Endodermal cell (in vitro differentiated cells): Measurements from ENCODE around the gene CNTFR. TPM values are rescaled to one million over a fixed set of nuclear protein-coding genes. Genes with fewer than 3 reads are reported as not detected.

Source experiments
- DNase-seq: peaks from one replicate; pipeline ENCODE4 v3.0.0-alpha.2; 2017
- H3K27ac ChIP-seq: 2 replicates; pipeline ENCODE4 v1.5.1; 2013; ENCODE audit warnings: mild to moderate bottlenecking, low read depth, low read length, moderate library complexity
- H3K27me3 ChIP-seq: 2 replicates; pipeline ENCODE4 v1.6.1; 2013; ENCODE audit warnings: mild to moderate bottlenecking, low read length, moderate library complexity; ENCODE audit not compliant: insufficient read depth, control insufficient read depth, poor library complexity, severe bottlenecking
- H3K36me3 ChIP-seq: 2 replicates; pipeline ENCODE4 v1.7.0; 2013; ENCODE audit warnings: mild to moderate bottlenecking, low read length, moderate library complexity; ENCODE audit not compliant: control insufficient read depth, insufficient read depth
- H3K4me1 ChIP-seq: one replicate; pipeline ENCODE4 v1.7.0; 2013; ENCODE audit warnings: low read length; ENCODE audit not compliant: control insufficient read depth, insufficient read depth
- H3K4me3 ChIP-seq: 2 replicates; pipeline ENCODE4 v1.5.1; 2013; ENCODE audit warnings: mild to moderate bottlenecking, low read length, moderate library complexity
- H3K9ac ChIP-seq: 2 replicates; pipeline ENCODE4 v1.6.1; 2013; ENCODE audit warnings: mild to moderate bottlenecking, low read length, moderate library complexity; ENCODE audit not compliant: poor library complexity, severe bottlenecking; ENCODE audit errors: extremely low read depth
- H3K9me3 ChIP-seq: 2 replicates; pipeline ENCODE4 v1.6.1; 2013; ENCODE audit warnings: mild to moderate bottlenecking, low read length, moderate library complexity; ENCODE audit not compliant: control insufficient read depth
- H3K27ac Mint-ChIP-seq: 2 replicates; pipeline ENCODE4 v1.8.0; 2020; ENCODE audit warnings: mixed read lengths
- H3K27me3 Mint-ChIP-seq: 2 replicates; pipeline ENCODE4 v1.8.0; 2021; ENCODE audit warnings: mild to moderate bottlenecking, mixed read lengths; ENCODE audit not compliant: insufficient read depth
- H3K36me3 Mint-ChIP-seq: 2 replicates; pipeline ENCODE4 v1.8.0; 2020; ENCODE audit warnings: low read depth, mixed read lengths
- H3K4me1 Mint-ChIP-seq: 2 replicates; pipeline ENCODE4 v1.8.0; 2020; ENCODE audit warnings: mixed read lengths
- H3K4me3 Mint-ChIP-seq: 2 replicates; pipeline ENCODE4 v1.8.0; 2020; ENCODE audit warnings: mild to moderate bottlenecking, moderate library complexity, mixed read lengths
- H3K9me3 Mint-ChIP-seq: 2 replicates; pipeline ENCODE4 v1.8.0; 2020; ENCODE audit warnings: mild to moderate bottlenecking, mixed read lengths
- CTCF ChIP-seq: fragments of 200-600 bp; sonication (generic); conservative IDR thresholded peaks from 2 replicates; pipeline ENCODE4 v1.5.0; 2021; ENCODE audit warnings: antibody characterized with exemption, mild to moderate bottlenecking
- WGBS, 2 experiments: methylation state at CpG; one replicate each; pipeline versions ENCODE4 v1.1.5 to v1.1.7; 2013; ENCODE audit warnings: missing lambda C conversion rate in 2 of 2, mixed read lengths in 1 of 2; ENCODE audit not compliant: insufficient coverage in 1 of 2, insufficient read length in 1 of 2; 5-methylcytosine and 5-hydroxymethylcytosine counted together
- total RNA-seq, 2 donors: library from RNA; stranded (reverse); fragmentation: NEBNext Ultra II Directional in 1 of 2; extraction: Animal tissue kit (Norgen Biotek cat#: 25700) in 1 of 2; gene quantifications; 2 replicates in 1 of 2; 3 replicates in 1 of 2; pipeline ENCODE4 v1.2.1, GENCODE V29; 2021

CNTFR gene
- total RNA-seq, 2 donors from 2014 or later, result 0.53 to 1.6 TPM

GRCh38 chr9:34521406-34522045 is 68.0 kb downstream of the CNTFR start:
- H3K27me3 Mint-ChIP-seq, result peaks cover 36% of the 10 kb centered on the region

GRCh38 chr9:34520505-34521385 is 68.8 kb downstream of the CNTFR start:
- WGBS, 2 experiments, result 93 to 95% methylated on average over 3 to 6 of the region's 6 CpGs
- Histone ChIP-seq H3K9ac (no peak overlapping the region), H3K36me3 (no peaks in the 10 kb centered on the region), H3K4me1 (no peaks in the 10 kb centered on the region), H3K4me3 (no peak overlapping the region), H3K27me3 (peaks cover 47% of the 10 kb centered on the region), H3K9me3 (no peaks in the 10 kb centered on the region), H3K27ac (no peak overlapping the region)
- no peak overlapping the region for H3K27ac Mint-ChIP-seq
- H3K4me1 Mint-ChIP-seq, result peaks cover 6% of the 10 kb centered on the region
- H3K9me3 Mint-ChIP-seq, result no peaks in the 10 kb centered on the region
- H3K4me3 Mint-ChIP-seq, result peak overlapping the region; percentile 69
- no peak for DNase-seq
- no peak for TF ChIP-seq CTCF
- no peaks in the 10 kb centered on the region for H3K36me3 Mint-ChIP-seq
- H3K27me3 Mint-ChIP-seq, result peaks cover 36% of the 10 kb centered on the region

More at GRCh38 chr9:34521406-34522045, 68.0 kb downstream of the CNTFR start:
- Histone ChIP-seq H3K27me3 (peaks cover 52% of the 10 kb centered on the region), H3K9ac (no peak overlapping the region), H3K27ac (no peak overlapping the region), H3K4me3 (no peak overlapping the region), H3K9me3 (no peaks in the 10 kb centered on the region), H3K36me3 (no peaks in the 10 kb centered on the region), H3K4me1 (no peaks in the 10 kb centered on the region)
- Mint-ChIP-seq H3K4me3 (peak overlapping the region; percentile 69), H3K9me3 (no peaks in the 10 kb centered on the region), H3K4me1 (peaks cover 6% of the 10 kb centered on the region), H3K27ac (no peak overlapping the region), H3K36me3 (no peaks in the 10 kb centered on the region)
- no peak for DNase-seq
- no peak for TF ChIP-seq CTCF
- WGBS, 2 experiments, result 95 to 97% methylated on average over 9 to 11 of the region's 11 CpGs

- WGBS, 2 experiments, result 90% methylated on average over 4 to 6 of the region's 6 CpGs
- peaks cover 31% of the 10 kb centered on the region for H3K27me3 Mint-ChIP-seq
Observed at GRCh38 chr9:34520096-34520495, 69.4 kb downstream of the CNTFR start.

More at GRCh38 chr9:34520096-34520495, 69.4 kb downstream of the CNTFR start:
- Mint-ChIP-seq H3K27ac (no peak overlapping the region), H3K36me3 (no peaks in the 10 kb centered on the region), H3K4me3 (no peak overlapping the region), H3K4me1 (peaks cover 6% of the 10 kb centered on the region), H3K9me3 (no peaks in the 10 kb centered on the region)
- peaks cover 40% of the 10 kb centered on the region for H3K27me3 ChIP-seq
- no peak overlapping the region for H3K27ac ChIP-seq
- no peak overlapping the region for H3K4me3 ChIP-seq
- no peaks in the 10 kb centered on the region for H3K36me3 ChIP-seq
- H3K9ac ChIP-seq, result no peak overlapping the region
- no peaks in the 10 kb centered on the region for H3K9me3 ChIP-seq
- no peaks in the 10 kb centered on the region for H3K4me1 ChIP-seq
- DNase-seq, result no peak
- TF ChIP-seq CTCF, result no peak
